Measurements from ENCODE around the gene ADCY9. TPM values are rescaled to one million over a fixed set of nuclear protein-coding genes. Genes with fewer than 3 reads are reported as not detected.

The ADCY9 gene
- total and polyA plus RNA-seq, 2 donors (not counting 1 experiment from before 2014, with no cell fraction given): 1.7 to 2.1 TPM

DNA sequence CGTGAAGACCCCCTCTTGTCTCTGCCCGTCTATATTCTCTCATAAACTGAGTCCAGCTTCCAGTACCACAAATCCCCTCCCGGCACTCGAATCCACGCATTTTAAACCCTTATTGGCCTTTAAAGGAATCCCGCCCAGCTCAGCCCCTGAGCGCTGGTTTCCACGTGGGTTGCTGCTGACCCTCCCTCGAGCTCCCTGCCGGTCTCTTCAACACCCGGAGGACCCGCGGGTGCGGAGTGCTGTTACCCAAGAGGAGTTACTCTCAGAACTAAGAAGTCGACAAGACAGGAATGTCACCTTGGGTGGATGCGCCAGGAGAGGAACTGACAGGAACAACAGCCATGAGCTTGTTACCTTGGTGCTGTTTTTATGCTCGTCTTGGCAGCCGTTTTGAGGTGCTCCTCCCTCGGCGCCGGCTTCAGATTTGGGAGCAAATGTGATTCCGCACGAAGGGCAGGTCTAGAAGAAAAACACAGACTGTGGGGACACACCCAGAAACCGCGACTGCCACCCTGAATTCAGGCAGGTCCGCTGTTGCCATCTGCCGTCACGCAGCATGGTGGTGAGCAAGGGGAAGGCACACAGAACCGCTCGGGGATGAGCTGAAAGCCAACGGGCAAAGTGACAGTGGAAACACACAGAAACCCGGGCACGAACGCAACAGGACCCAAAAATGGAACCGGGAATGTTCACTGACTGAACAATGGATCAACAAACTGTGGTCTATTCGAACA is 123.0 kb downstream of the ADCY9 start:
- no peaks in the 10 kb centered on the region for H3K79me2 ChIP-seq (ENCODE audit: control insufficient read depth, insufficient read depth, low read length)

More for the DNA sequence above, 123.0 kb downstream of the ADCY9 start:
- no peaks in the 10 kb centered on the region for H4K20me1 ChIP-seq (ENCODE audit: control insufficient read depth, insufficient read depth, low read length, poor library complexity, severe bottlenecking)
- H3K9ac ChIP-seq (ENCODE audit: low read length): no peak overlapping the region
- Mint-ChIP-seq H3K4me3 (no peak overlapping the region), H3K9me3 (ENCODE audit: insufficient read depth) (no peaks in the 10 kb centered on the region), H3K27me3 (no peaks in the 10 kb centered on the region), H3K4me1 (no peaks in the 10 kb centered on the region), H3K27ac (no peak overlapping the region)
- TF ChIP-seq, protein P1, sequence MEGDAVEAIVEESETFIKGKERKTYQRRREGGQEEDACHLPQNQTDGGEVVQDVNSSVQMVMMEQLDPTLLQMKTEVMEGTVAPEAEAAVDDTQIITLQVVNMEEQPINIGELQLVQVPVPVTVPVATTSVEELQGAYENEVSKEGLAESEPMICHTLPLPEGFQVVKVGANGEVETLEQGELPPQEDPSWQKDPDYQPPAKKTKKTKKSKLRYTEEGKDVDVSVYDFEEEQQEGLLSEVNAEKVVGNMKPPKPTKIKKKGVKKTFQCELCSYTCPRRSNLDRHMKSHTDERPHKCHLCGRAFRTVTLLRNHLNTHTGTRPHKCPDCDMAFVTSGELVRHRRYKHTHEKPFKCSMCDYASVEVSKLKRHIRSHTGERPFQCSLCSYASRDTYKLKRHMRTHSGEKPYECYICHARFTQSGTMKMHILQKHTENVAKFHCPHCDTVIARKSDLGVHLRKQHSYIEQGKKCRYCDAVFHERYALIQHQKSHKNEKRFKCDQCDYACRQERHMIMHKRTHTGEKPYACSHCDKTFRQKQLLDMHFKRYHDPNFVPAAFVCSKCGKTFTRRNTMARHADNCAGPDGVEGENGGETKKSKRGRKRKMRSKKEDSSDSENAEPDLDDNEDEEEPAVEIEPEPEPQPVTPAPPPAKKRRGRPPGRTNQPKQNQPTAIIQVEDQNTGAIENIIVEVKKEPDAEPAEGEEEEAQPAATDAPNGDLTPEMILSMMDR (IDR thresholded peaks at IDR 0.05): no peak
- TF ChIP-seq EZH2 (IDR thresholded peaks at IDR 0.05; ENCODE audit: borderline replicate concordance, insufficient read depth, low read depth, low read length, poor library complexity, severe bottlenecking): no peak
- ChIA-PET POLR2A (no interaction called here), CTCF (interaction anchor here (0.6 to 1.3 kb wide), 2 partner anchors 10 to 305 kb away, joined by 3 to 5 read pairs; no protein-coding TSS in a partner anchor)
- no peak overlapping the region for H3K4me2 ChIP-seq (replicated peaks; ENCODE audit: low read depth, low read length, poor library complexity, severe bottlenecking)
- no peaks in the 10 kb centered on the region for H3K36me3 ChIP-seq (replicated peaks in 1 of 2; ENCODE audit: control extremely low read depth in 1 of 2, control insufficient read depth in 1 of 2, extremely low read depth in 1 of 2, insufficient read depth in 2 of 2, low read length in 1 of 2)
- H3K27me3 ChIP-seq (replicated peaks in 1 of 4; ENCODE audit: control extremely low read depth in 1 of 4, control insufficient read depth in 3 of 4, insufficient read depth in 4 of 4, low read length in 3 of 4): no peaks in the 10 kb centered on the region
- no peak overlapping the region for H3K4me3 ChIP-seq (ENCODE audit: control extremely low read depth in 1 of 5, extremely low read depth in 1 of 5, insufficient read depth in 1 of 5, low read depth in 2 of 5, low read length in 4 of 5)
- no peaks in the 10 kb centered on the region for H3K9me3 ChIP-seq (ENCODE audit: control extremely low read depth in 1 of 3, control insufficient read depth in 2 of 3, insufficient read depth in 1 of 3, low read length in 2 of 3)
- ATAC-seq (ENCODE audit: low read depth): no peak
- H2AFZ ChIP-seq (ENCODE audit: insufficient read depth, low read depth, low read length, poor library complexity, severe bottlenecking): no peak overlapping the region
- DNase-seq: no peak
- WGBS (ENCODE audit: insufficient coverage): 97% methylated on average over 36 of the region's 36 CpGs
- no peaks in the 10 kb centered on the region for H3K4me1 ChIP-seq (ENCODE audit: control insufficient read depth in 2 of 2, insufficient read depth in 2 of 2, low read length in 2 of 2)
- intact Hi-C loops (cut with micrococcal nuclease): no loop called here
- no peak overlapping the region for H3K27ac ChIP-seq (ENCODE audit: low read length in 2 of 2)

Data from B cell (primary cell).